Measurements from ENCODE around the gene RABGAP1L. TPM values are rescaled to one million over a fixed set of nuclear protein-coding genes. Genes with fewer than 3 reads are reported as not detected.

RABGAP1L gene
- total RNA-seq, 2 experiments from 2014 or later, result 47.4 to 53.3 TPM

- no peaks in the 10 kb centered on the region for H3K27me3 Mint-ChIP-seq
- no peak overlapping the region for H3K4me3 Mint-ChIP-seq
- H3K9me3 Mint-ChIP-seq, result peaks cover 8% of the 10 kb centered on the region
- peaks cover 6% of the 10 kb centered on the region for H3K36me3 Mint-ChIP-seq (ENCODE audit: low read depth)
- ChIA-PET POLR2A (no interaction called here), CTCF (interaction anchor here (1.6 kb wide), 2 partner anchors 14 to 24 kb away, joined by 4 read pairs; no protein-coding TSS in a partner anchor)
- no peak for DNase-seq
- no peak overlapping the region for H3K27ac Mint-ChIP-seq
- H3K4me1 Mint-ChIP-seq, result peaks cover 24% of the 10 kb centered on the region
Observed at GRCh38 chr1:174190691-174191199, 31.4 kb downstream of the RABGAP1L start.

DNA sequence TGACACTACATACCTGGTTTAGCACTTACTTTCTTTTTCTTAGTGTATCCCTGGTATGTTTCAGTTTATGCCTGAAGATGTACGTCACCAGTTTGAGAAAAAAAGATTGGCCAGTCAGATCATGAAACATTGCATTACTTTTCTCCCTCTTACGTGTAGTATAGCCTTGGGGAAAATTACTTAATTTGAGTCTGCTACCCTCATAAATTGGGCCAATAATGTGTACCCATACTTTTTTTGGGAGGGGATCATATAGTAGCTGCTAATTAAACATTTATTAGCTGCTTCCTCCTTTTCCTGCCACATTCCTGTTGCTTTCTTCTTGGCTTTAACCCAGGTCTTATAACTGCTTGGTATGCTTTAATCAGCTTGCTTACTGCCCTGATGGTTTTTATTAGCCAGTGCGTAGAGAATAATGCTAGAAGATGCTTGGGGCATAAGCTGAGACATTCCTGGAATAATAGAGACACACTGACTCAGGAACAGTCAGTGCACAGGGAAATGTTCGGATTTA, 32.1 kb downstream of the RABGAP1L start:
- peaks cover 6% of the 10 kb centered on the region for H3K36me3 Mint-ChIP-seq (ENCODE audit: low read depth)
- peaks cover 24% of the 10 kb centered on the region for H3K4me1 Mint-ChIP-seq
- no peak for DNase-seq
- H3K27ac Mint-ChIP-seq, result no peak overlapping the region
- POLR2A ChIA-PET, result no interaction called here
- peaks cover 8% of the 10 kb centered on the region for H3K9me3 Mint-ChIP-seq
- no peaks in the 10 kb centered on the region for H3K27me3 Mint-ChIP-seq
- CTCF ChIA-PET, result interaction anchor here (1.1 to 1.6 kb wide), 2 partner anchors 25 to 257 kb away, joined by 3 to 4 read pairs; no protein-coding TSS in a partner anchor
- H3K4me3 Mint-ChIP-seq, result no peak overlapping the region

DNA sequence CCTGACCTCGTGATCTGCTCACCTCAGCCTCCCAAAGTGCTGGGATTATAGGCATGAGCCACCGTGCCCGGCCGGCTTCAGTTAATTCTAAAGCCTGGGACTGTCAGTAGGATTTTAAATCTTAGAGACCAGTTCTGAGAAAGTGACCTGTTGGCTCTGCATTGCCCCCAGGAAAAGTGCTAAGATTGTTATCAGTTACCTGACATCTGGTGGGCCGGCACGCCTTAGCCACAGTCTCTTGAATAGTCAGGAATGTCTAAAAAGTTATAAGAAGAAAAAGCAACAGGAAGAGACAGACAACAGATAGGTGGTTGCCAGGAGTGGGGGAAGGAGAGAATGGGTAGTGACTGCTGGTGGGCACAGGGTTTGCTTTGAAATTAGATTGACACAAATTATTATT, 35.1 kb downstream of the RABGAP1L start:
- peaks cover 7% of the 10 kb centered on the region for H3K36me3 Mint-ChIP-seq (ENCODE audit: low read depth)
- H3K9me3 Mint-ChIP-seq, result no peaks in the 10 kb centered on the region
- no peak overlapping the region for H3K4me3 Mint-ChIP-seq
- DNase-seq, result no peak
- CTCF ChIA-PET, result no interaction called here
- H3K4me1 Mint-ChIP-seq, result peaks cover 22% of the 10 kb centered on the region
- POLR2A ChIA-PET, result no interaction called here
- no peak overlapping the region for H3K27ac Mint-ChIP-seq
- no peaks in the 10 kb centered on the region for H3K27me3 Mint-ChIP-seq

GRCh38 chr1:174197088-174197487, 37.8 kb downstream of the RABGAP1L start:
- H3K27me3 Mint-ChIP-seq, result no peaks in the 10 kb centered on the region
- no peak overlapping the region for H3K4me3 Mint-ChIP-seq
- POLR2A ChIA-PET, result no interaction called here
- no peaks in the 10 kb centered on the region for H3K9me3 Mint-ChIP-seq
- CTCF ChIA-PET, result no interaction called here
- no peak overlapping the region for H3K27ac Mint-ChIP-seq
- peaks cover 20% of the 10 kb centered on the region for H3K4me1 Mint-ChIP-seq
- H3K36me3 Mint-ChIP-seq (ENCODE audit: low read depth), result peaks cover 9% of the 10 kb centered on the region
- no peak for DNase-seq

DNA sequence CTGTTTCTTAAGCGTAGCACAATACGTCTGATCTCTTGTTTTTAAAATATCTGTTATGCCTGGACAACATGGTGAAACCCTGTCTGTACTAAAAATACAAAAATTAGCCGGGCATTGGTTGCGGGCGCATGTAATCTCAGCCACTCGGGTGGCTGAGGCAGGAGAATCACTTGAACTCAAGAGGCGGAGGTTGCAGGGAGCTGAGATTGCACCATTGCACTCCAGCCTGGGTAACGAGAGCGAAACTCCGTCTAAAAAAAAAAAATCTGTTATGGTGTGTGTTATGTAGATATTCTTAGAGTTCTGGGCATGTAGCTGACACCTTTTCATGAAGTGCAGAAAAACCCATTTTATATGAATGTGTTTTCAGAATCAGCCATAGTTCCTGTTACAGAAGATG, 38.2 kb downstream of the RABGAP1L start:
- no peak for DNase-seq
- peaks cover 20% of the 10 kb centered on the region for H3K4me1 Mint-ChIP-seq
- H3K36me3 Mint-ChIP-seq (ENCODE audit: low read depth), result peaks cover 9% of the 10 kb centered on the region
- ChIA-PET CTCF (no interaction called here), POLR2A (no interaction called here)
- H3K4me3 Mint-ChIP-seq, result no peak overlapping the region
- H3K27me3 Mint-ChIP-seq, result no peaks in the 10 kb centered on the region
- no peak overlapping the region for H3K27ac Mint-ChIP-seq
- no peaks in the 10 kb centered on the region for H3K9me3 Mint-ChIP-seq

DNA sequence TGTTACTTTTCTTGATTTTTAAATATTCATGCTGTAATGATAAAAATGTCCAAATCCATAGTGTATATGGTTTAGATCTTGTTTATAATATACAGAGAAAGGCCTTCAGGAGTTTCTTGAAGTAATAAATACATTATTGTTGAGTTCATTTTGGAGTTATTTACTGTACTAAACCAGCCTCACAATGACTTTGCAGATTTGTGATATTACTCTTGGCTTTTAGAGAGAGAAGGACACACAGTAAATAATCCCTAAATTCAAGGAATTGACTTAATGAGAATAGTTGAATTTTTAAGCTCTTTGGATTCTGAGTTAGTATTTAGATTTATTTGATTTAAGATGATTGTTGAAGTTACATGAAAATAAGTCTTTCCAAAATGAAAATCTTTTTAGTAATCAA, 38.9 kb downstream of the RABGAP1L start:
- Mint-ChIP-seq H3K4me3 (no peak overlapping the region), H3K36me3 (ENCODE audit: low read depth) (peaks cover 14% of the 10 kb centered on the region), H3K4me1 (peaks cover 20% of the 10 kb centered on the region), H3K9me3 (peaks cover 4% of the 10 kb centered on the region), H3K27me3 (no peaks in the 10 kb centered on the region), H3K27ac (no peak overlapping the region)
- POLR2A ChIA-PET, result no interaction called here
- CTCF ChIA-PET, result no interaction called here
- no peak for DNase-seq

- CTCF ChIA-PET, result interaction anchor here (1.1 kb wide), 1 partner anchor 22 kb away, joined by 3 read pairs; no protein-coding TSS in a partner anchor
- peak; percentile 44 for DNase-seq
- POLR2A ChIA-PET, result no interaction called here
- Mint-ChIP-seq H3K4me3 (no peak overlapping the region), H3K27me3 (no peaks in the 10 kb centered on the region), H3K36me3 (ENCODE audit: low read depth) (peaks cover 27% of the 10 kb centered on the region), H3K9me3 (peaks cover 14% of the 10 kb centered on the region), H3K27ac (no peak overlapping the region), H3K4me1 (peaks cover 28% of the 10 kb centered on the region)
Observed at GRCh38 chr1:174200746-174201145, 41.4 kb downstream of the RABGAP1L start.

DNA sequence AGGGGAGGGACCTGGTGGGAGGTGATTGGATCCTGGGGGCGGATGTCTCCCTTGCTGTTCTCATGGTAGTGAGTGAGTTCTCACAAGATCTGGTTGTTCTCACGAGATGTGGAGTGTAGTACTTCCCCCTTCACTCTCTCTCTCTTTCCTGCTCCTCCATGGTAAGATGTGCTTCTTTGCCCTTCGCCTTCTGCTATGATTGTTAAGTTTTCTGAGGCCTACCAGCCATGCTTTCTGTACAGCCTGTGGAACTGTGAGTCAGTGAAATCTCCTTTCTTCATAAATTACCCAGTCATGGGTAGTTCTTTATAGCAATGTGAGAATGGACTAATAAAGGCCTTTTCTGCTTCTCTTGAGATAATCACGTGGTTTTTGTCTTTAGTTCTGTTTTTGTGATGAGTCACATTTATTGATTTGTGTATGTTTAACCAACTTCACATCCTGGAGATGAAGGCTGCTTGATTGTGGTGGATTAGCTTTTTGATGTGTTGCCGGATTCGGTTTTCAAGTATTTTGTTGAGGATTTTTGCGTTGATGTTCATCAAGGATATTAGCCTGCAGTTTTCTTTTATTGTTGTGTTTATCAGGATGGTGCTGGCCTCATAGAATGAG, 45.5 kb downstream of the RABGAP1L start:
- Mint-ChIP-seq H3K27ac (peak overlapping the region; percentile 70), H3K27me3 (no peaks in the 10 kb centered on the region), H3K36me3 (ENCODE audit: low read depth) (peaks cover 32% of the 10 kb centered on the region), H3K9me3 (peaks cover 18% of the 10 kb centered on the region), H3K4me3 (no peak overlapping the region), H3K4me1 (peaks cover 41% of the 10 kb centered on the region)
- CTCF ChIA-PET, result interaction anchor here (1.3 kb wide), 1 partner anchor 15 kb away, joined by 4 read pairs; no protein-coding TSS in a partner anchor
- DNase-seq, result no peak
- POLR2A ChIA-PET, result interaction anchor here (0.6 kb wide), 1 partner anchor 38 kb away, joined by 3 read pairs; no protein-coding TSS in a partner anchor

GRCh38 chr1:174206148-174206836, 47.0 kb downstream of the RABGAP1L start:
- H3K4me1 Mint-ChIP-seq, result peaks cover 29% of the 10 kb centered on the region
- ChIA-PET POLR2A (no interaction called here), CTCF (interaction anchor here (1.9 kb wide), 2 partner anchors 11 to 46 kb away, joined by 4 to 6 read pairs; no protein-coding TSS in a partner anchor)
- peaks cover 2% of the 10 kb centered on the region for H3K27me3 Mint-ChIP-seq
- H3K27ac Mint-ChIP-seq, result peak overlapping the region; percentile 26
- H3K4me3 Mint-ChIP-seq, result no peak overlapping the region
- H3K9me3 Mint-ChIP-seq, result peaks cover 28% of the 10 kb centered on the region
- peaks cover 43% of the 10 kb centered on the region for H3K36me3 Mint-ChIP-seq (ENCODE audit: low read depth)
- DNase-seq, result no peak

DNA sequence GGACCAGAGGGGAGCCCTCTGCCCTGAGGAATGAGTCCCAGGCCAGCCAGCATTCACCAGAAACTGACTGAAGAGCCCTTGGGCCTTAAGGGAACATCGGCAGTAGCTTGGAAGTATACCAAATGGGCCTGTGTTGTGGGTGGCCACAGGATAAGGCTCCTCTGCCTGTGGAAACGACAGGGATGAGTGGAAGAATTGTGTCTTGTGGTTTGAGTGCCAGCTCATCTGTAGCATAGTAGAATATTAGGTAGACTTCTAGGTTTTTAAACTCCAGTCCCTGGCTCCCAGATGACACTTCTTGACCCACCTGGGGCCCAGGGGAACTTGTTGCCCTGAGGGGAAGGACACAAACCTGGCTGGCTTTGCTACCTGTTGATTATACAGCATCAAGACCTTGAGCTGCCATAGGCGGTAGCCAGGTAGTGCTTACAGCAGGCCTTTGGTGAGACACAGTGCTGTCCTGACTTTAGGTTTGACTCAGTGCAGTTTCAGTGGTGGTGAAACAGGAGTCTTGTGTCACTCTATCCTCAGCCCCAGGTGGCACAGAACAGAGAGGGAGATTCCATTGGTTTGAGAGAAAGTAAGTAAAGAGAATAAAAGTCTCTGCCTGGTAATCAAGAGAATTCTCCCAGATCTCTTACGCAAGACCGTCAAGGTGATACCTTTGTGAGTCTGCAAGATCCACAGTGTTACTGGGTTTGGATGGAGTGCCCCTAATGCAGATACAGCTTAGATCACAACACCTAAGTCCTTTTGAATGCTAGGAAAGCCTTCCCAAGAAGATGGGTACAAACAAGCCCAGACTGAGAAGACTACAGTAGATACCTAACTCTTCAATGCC, 50.2 kb downstream of the RABGAP1L start:
- Mint-ChIP-seq H3K4me3 (no peak overlapping the region), H3K27ac (no peak overlapping the region), H3K4me1 (peaks cover 24% of the 10 kb centered on the region), H3K9me3 (peaks cover 24% of the 10 kb centered on the region), H3K36me3 (ENCODE audit: low read depth) (peaks cover 33% of the 10 kb centered on the region), H3K27me3 (peaks cover 2% of the 10 kb centered on the region)
- POLR2A ChIA-PET, result no interaction called here
- DNase-seq, result no peak
- CTCF ChIA-PET, result interaction anchor here (0.5 to 1.2 kb wide), 2 partner anchors 9 to 978 kb away, joined by 4 to 5 read pairs; no protein-coding TSS in a partner anchor

DNA sequence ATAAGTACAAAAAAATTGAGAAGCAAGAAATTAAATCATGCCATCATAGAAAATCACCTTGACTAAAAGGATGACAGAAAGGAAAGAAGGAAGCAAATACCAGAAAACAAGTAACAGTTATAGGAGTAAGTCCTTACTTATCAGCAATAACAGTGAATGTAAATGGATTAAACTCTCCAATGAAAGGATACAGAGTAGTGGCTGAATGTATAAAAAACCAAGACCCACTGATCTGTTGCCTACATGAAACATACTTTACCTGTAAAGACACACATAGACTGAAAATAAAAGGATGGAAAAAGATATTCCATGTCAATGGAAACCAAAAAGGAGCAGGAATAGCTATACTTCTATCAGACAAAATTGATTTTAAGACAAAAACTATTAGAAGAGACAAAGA, 52.2 kb downstream of the RABGAP1L start:
- Mint-ChIP-seq H3K27me3 (peaks cover 2% of the 10 kb centered on the region), H3K27ac (no peak overlapping the region), H3K9me3 (peaks cover 19% of the 10 kb centered on the region), H3K4me1 (peaks cover 6% of the 10 kb centered on the region), H3K4me3 (no peak overlapping the region), H3K36me3 (ENCODE audit: low read depth) (peaks cover 25% of the 10 kb centered on the region)
- DNase-seq, result no peak
- ChIA-PET CTCF (no interaction called here), POLR2A (no interaction called here)

DNA sequence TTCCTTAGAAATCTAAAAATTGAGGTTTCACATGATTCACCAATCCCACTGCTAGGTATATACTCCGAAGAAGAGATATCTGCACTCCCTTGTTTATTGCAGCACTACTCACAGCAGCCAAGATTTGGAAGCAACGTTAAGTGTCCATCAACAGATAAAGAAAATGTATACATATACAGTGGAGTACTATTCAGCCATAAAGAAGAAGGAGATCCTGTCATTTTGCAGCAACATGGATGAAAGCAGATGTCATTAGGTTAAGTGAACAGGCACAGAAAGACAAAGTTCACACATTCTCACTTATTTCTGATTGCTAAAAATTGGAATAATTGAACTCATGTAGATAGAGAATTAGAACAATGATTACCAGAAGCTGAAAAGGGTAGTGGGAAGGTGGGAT, 56.4 kb downstream of the RABGAP1L start:
- Mint-ChIP-seq H3K4me3 (no peak overlapping the region), H3K36me3 (ENCODE audit: low read depth) (peaks cover 6% of the 10 kb centered on the region), H3K9me3 (peaks cover 9% of the 10 kb centered on the region), H3K27me3 (no peaks in the 10 kb centered on the region), H3K4me1 (no peaks in the 10 kb centered on the region), H3K27ac (no peak overlapping the region)
- CTCF ChIA-PET, result no interaction called here
- no peak for DNase-seq
- POLR2A ChIA-PET, result no interaction called here
